Measurements from ENCODE around the gene ICOS. TPM values are rescaled to one million over a fixed set of nuclear protein-coding genes. Genes with fewer than 3 reads are reported as not detected.

ICOS gene
- total and polyA plus RNA-seq, 10 of the 15 experiments (the other 5 are each of a cell fraction or from before 2014, with no cell fraction given) = 0.47 to 36.0 (median 0.87) TPM

- peak; percentile 26; the same call in 1 of the 2 replicates for TF ChIP-seq JUNB (IDR thresholded peaks at IDR 0.05)
- peak; percentile 66 for TF ChIP-seq IKZF1 (conservative IDR thresholded peaks at IDR 0.05)
Measured at GRCh38 chr2:203997481-203997880, 60.9 kb downstream of the ICOS start (continued).

- ChIA-PET SMC1A (ENCODE audit: uncharacterized antibody, unreplicated experiment) (interaction anchor here (1.1 kb wide), 1 partner anchor 51 kb away, joined by 3 read pairs; no protein-coding TSS in a partner anchor), POLR2A (no interaction called here), RAD21 (ENCODE audit: unreplicated experiment) (interaction anchor here (0.6 kb wide), 1 partner anchor 146 kb away, joined by 6 read pairs; no protein-coding TSS in a partner anchor), CTCF (no interaction called here)
- WGBS (ENCODE audit: insufficient coverage, insufficient replicate concordance, low lambda C conversion rate, missing lambda C conversion rate) = 26% methylated on average over 6 of the region's 6 CpGs
- FAIRE-seq = peak; percentile 57
- H3K4me1 ChIP-seq (ENCODE audit: control insufficient read depth, insufficient read depth, low read length) = no peaks in the 10 kb centered on the region
- H3K9ac ChIP-seq (ENCODE audit: control insufficient read depth, insufficient read depth, low read length) = no peak overlapping the region
- peak; percentile 41 for ATAC-seq
- H3K79me2 ChIP-seq (ENCODE audit: control insufficient read depth, insufficient read depth, low read length) = no peaks in the 10 kb centered on the region
- intact Hi-C loops (cut with micrococcal nuclease; ENCODE audit: unreplicated experiment) = loop anchor here (5.0 kb wide), 1 partner anchor 126 kb away; no protein-coding TSS in a partner anchor
- in situ Hi-C loops (cut with MboI) = no loop called here
- no peak overlapping the region for H3K27ac ChIP-seq (ENCODE audit: control insufficient read depth, insufficient read depth)
- H3K4me2 ChIP-seq (ENCODE audit: control insufficient read depth, insufficient read depth) = no peak overlapping the region
- H3K4me3 ChIP-seq = no peak overlapping the region; the same call in 1 of the 2 replicates
- no peaks in the 10 kb centered on the region; the same call in 2 of the 3 replicates for H3K9me3 ChIP-seq (replicated peaks; ENCODE audit: control insufficient read depth, insufficient read depth, low read length)
- H4K20me1 ChIP-seq (ENCODE audit: control insufficient read depth, insufficient read depth) = no peaks in the 10 kb centered on the region
- no peaks in the 10 kb centered on the region for H3K36me3 ChIP-seq (ENCODE audit: control insufficient read depth in 2 of 2, insufficient read depth in 2 of 2, low read length in 1 of 2)
- TF ChIP-seq MYC (IDR thresholded peaks at IDR 0.05; ENCODE audit: insufficient read depth, insufficient read length, insufficient replicate concordance, low read length, severe bottlenecking) = no peak
- no peak for TF ChIP-seq YBX1 (IDR thresholded peaks at IDR 0.05)
- no peak for TF ChIP-seq RBBP5 (conservative IDR thresholded peaks at IDR 0.05)
- no peak for TF ChIP-seq SKIL (IDR thresholded peaks at IDR 0.05; ENCODE audit: low read depth, poor library complexity, severe bottlenecking)
- TF ChIP-seq IRF5 (IDR thresholded peaks at IDR 0.05; ENCODE audit: borderline replicate concordance) = no peak
- TF ChIP-seq SMC3 (IDR thresholded peaks at IDR 0.05; ENCODE audit: borderline replicate concordance, low read length) = no peak
- no peak for TF ChIP-seq CHD2 (IDR thresholded peaks at IDR 0.05; ENCODE audit: borderline replicate concordance, low read depth, low read length)
- TF ChIP-seq SMAD1 (IDR thresholded peaks at IDR 0.05; ENCODE audit: low read depth, partially characterized antibody) = no peak
- no peak for TF ChIP-seq CHD1 (IDR thresholded peaks at IDR 0.05; ENCODE audit: low read depth, low read length)
- TF ChIP-seq ETV6 (conservative IDR thresholded peaks at IDR 0.05 in 1 of 2, IDR thresholded peaks at IDR 0.05 in 1 of 2; ENCODE audit: borderline replicate concordance in 1 of 2, low read depth in 1 of 2) = no peak
- TF ChIP-seq ASH2L (IDR thresholded peaks at IDR 0.05; ENCODE audit: borderline replicate concordance, low read depth) = no peak
- TF ChIP-seq IKZF1 (conservative IDR thresholded peaks at IDR 0.05) = no peak
- TF ChIP-seq RUNX3 (IDR thresholded peaks at IDR 0.05; ENCODE audit: low read length) = no peak
- TF ChIP-seq ZNF24 (IDR thresholded peaks at IDR 0.05) = no peak
- TF ChIP-seq STAT3 (IDR thresholded peaks at IDR 0.05; ENCODE audit: low read depth, low read length) = no peak
- TF ChIP-seq NKRF (conservative IDR thresholded peaks at IDR 0.05) = no peak
- peaks cover 0 to 3% of the 10 kb centered on the region in 2 experiments; a peak in 1 of 4 replicates for H3K27me3 ChIP-seq (replicated peaks in 1 of 2; ENCODE audit: control insufficient read depth in 2 of 2, insufficient read depth in 2 of 2, low read length in 1 of 2)
- no peak for DNase-seq (ENCODE audit: low read depth, low spot score)
- no TSS peak for BruUV-seq (replicated peaks)
- H2AFZ ChIP-seq (ENCODE audit: control insufficient read depth, low read depth, low read length) = no peak overlapping the region
Measured at GRCh38 chr2:203997980-203998809, 61.6 kb downstream of the ICOS start.

All from GM12878 (cell line).